HEK293 (cell line): ENCODE results near the gene FKBP7.

ENCODE experiments used
- CTCF ChIP-seq: fragments of 450-650 bp; formaldehyde crosslinking; IDR thresholded peaks from 2 replicates; pipeline ENCODE4 v1.5.1; 2016; ENCODE audit warnings: missing biosample characterization, missing genetic modification characterization
- PRDM10 ChIP-seq: fragments of 450-650 bp; formaldehyde crosslinking; IDR thresholded peaks from 2 replicates; pipeline ENCODE4 v1.5.1; 2016; ENCODE audit warnings: missing biosample characterization, missing genetic modification characterization
- ZNF146 ChIP-seq: fragments of 450-650 bp; formaldehyde crosslinking; IDR thresholded peaks from 2 replicates; pipeline ENCODE4 v1.5.1; 2016; ENCODE audit warnings: missing biosample characterization, missing genetic modification characterization
- ZNF169 ChIP-seq: fragments of 450-650 bp; formaldehyde crosslinking; IDR thresholded peaks from 2 replicates; pipeline ENCODE4 v1.5.1; 2016; ENCODE audit warnings: missing biosample characterization, missing genetic modification characterization
- ZNF335 ChIP-seq: fragments of 450-650 bp; formaldehyde crosslinking; conservative IDR thresholded peaks from 2 replicates; pipeline ENCODE4 v1.5.1; 2016; ENCODE audit warnings: missing biosample characterization, missing genetic modification characterization
- ZNF777 ChIP-seq: fragments of 450-650 bp; formaldehyde crosslinking; IDR thresholded peaks from 2 replicates; pipeline ENCODE4 v1.5.1; 2017; ENCODE audit warnings: missing biosample characterization, missing genetic modification characterization, borderline replicate concordance
- TF ChIP-seq, protein P1 (sequence below): fragments of 450-650 bp; formaldehyde crosslinking; IDR thresholded peaks from 2 replicates; pipeline ENCODE4 v1.5.1; 2016; ENCODE audit warnings: missing biosample characterization, missing genetic modification characterization

- TF ChIP-seq CTCF (no peak), ZNF335 (tag by site-specific recombination) (no peak), ZNF169 (tag by site-specific recombination) (no peak), PRDM10 (tag by site-specific recombination) (no peak), ZNF146 (tag by site-specific recombination) (no peak), ZNF777 (tag by site-specific recombination) (no peak)
- TF ChIP-seq, protein P1, sequence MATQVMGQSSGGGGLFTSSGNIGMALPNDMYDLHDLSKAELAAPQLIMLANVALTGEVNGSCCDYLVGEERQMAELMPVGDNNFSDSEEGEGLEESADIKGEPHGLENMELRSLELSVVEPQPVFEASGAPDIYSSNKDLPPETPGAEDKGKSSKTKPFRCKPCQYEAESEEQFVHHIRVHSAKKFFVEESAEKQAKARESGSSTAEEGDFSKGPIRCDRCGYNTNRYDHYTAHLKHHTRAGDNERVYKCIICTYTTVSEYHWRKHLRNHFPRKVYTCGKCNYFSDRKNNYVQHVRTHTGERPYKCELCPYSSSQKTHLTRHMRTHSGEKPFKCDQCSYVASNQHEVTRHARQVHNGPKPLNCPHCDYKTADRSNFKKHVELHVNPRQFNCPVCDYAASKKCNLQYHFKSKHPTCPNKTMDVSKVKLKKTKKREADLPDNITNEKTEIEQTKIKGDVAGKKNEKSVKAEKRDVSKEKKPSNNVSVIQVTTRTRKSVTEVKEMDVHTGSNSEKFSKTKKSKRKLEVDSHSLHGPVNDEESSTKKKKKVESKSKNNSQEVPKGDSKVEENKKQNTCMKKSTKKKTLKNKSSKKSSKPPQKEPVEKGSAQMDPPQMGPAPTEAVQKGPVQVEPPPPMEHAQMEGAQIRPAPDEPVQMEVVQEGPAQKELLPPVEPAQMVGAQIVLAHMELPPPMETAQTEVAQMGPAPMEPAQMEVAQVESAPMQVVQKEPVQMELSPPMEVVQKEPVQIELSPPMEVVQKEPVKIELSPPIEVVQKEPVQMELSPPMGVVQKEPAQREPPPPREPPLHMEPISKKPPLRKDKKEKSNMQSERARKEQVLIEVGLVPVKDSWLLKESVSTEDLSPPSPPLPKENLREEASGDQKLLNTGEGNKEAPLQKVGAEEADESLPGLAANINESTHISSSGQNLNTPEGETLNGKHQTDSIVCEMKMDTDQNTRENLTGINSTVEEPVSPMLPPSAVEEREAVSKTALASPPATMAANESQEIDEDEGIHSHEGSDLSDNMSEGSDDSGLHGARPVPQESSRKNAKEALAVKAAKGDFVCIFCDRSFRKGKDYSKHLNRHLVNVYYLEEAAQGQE, result no peak
Observed at GRCh38 chr2:178474560-178474959, 3.8 kb downstream of the FKBP7 start.
